IMR-90 (cell line): ENCODE data around the gene PTPN3. TPM values are rescaled to one million over a fixed set of nuclear protein-coding genes. Genes with fewer than 3 reads are reported as not detected.

Experiments
- ATAC-seq: fragments of 200-7000 bp; cut with Tn5 transposase; 2 replicates; pipeline ENCODE4 v1.9.1; 2020; ENCODE audit warnings: low read depth, mild to moderate bottlenecking, moderate library complexity
- BruUV-seq: library from RNA; stranded (reverse); fragments of 400-500 nt; replicated peaks from 2 replicates; lab custom pipeline; 2021; lab: Mats Ljungman, UMichigan
- CTCF ChIA-PET: fragments of 300-600 bp; formaldehyde crosslinking; extraction: SDS; loops from one replicate; lab custom pipeline; 2021; ENCODE audit warnings: antibody characterized with exemption; lab: Yijun Ruan, JAX
- POLR2A ChIA-PET: fragments of 300-600 bp; sonication (Branson Sonifier 250); formaldehyde crosslinking; loops from one replicate; lab custom pipeline; 2022; ENCODE audit warnings: antibody characterized with exemption; ENCODE audit not compliant: unreplicated experiment; lab: Charles Lee
- DNase-seq: peaks from one replicate; pipeline ENCODE4 v3.0.0; 2013
- H2AFZ ChIP-seq: replicated peaks from 2 replicates; pipeline ENCODE3; 2013; ENCODE audit warnings: low read length, mild to moderate bottlenecking; ENCODE audit not compliant: poor library complexity
- H2AK5ac ChIP-seq: 2 replicates; pipeline ENCODE4 v1.6.1; 2013; ENCODE audit warnings: low read depth, low read length, inconsistent platforms
- H2AK9ac ChIP-seq: replicated peaks from 2 replicates; pipeline ENCODE3; 2013; ENCODE audit warnings: mild to moderate bottlenecking, low read depth, low read length, moderate library complexity; ENCODE audit not compliant: poor library complexity
- H2BK120ac ChIP-seq: 2 replicates; pipeline ENCODE4 v1.6.1; 2013; ENCODE audit warnings: low read depth, low read length, inconsistent platforms
- H2BK15ac ChIP-seq: 3 replicates; pipeline ENCODE4 v1.6.1; 2013; ENCODE audit warnings: low read depth, low read length, inconsistent platforms
- H2BK20ac ChIP-seq: 2 replicates; pipeline ENCODE4 v1.6.1; 2013; ENCODE audit warnings: low read depth, mild to moderate bottlenecking, inconsistent platforms, low read length, moderate library complexity
- H2BK5ac ChIP-seq: 2 replicates; pipeline ENCODE4 v1.6.1; 2013; ENCODE audit warnings: mild to moderate bottlenecking, low read depth, low read length, inconsistent platforms; ENCODE audit not compliant: poor library complexity, severe bottlenecking
- H3K14ac ChIP-seq: replicated peaks from 2 replicates; pipeline ENCODE4 v1.6.1; 2013; ENCODE audit warnings: low read depth, low read length, inconsistent platforms
- H3K18ac ChIP-seq: 2 replicates; pipeline ENCODE4 v1.6.1; 2013; ENCODE audit warnings: low read depth, low read length, control low read depth
- H3K23ac ChIP-seq: 2 replicates; pipeline ENCODE4 v1.6.1; 2013; ENCODE audit warnings: low read depth, low read length, inconsistent platforms
- H3K27ac ChIP-seq: 2 replicates; pipeline ENCODE4 v1.5.1; 2013; ENCODE audit warnings: mild to moderate bottlenecking, control low read depth, low read length; ENCODE audit not compliant: insufficient read depth
- H3K27me3 ChIP-seq: 2 replicates; pipeline ENCODE4 v1.6.1; 2013; ENCODE audit warnings: low read length; ENCODE audit not compliant: control insufficient read depth, insufficient read depth
- H3K36me3 ChIP-seq: 2 replicates; pipeline ENCODE4 v1.6.1; 2013; ENCODE audit warnings: low read length, mixed read lengths; ENCODE audit not compliant: control insufficient read depth, insufficient read depth
- H3K4ac ChIP-seq: 2 replicates; pipeline ENCODE4 v1.6.1; 2013; ENCODE audit warnings: low read depth, low read length, inconsistent platforms
- H3K4me1 ChIP-seq: 2 replicates; pipeline ENCODE4 v1.6.1; 2013; ENCODE audit warnings: low read length, mixed read lengths; ENCODE audit not compliant: control insufficient read depth, insufficient read depth
- H3K4me2 ChIP-seq: 2 replicates; pipeline ENCODE4 v1.6.1; 2013; ENCODE audit warnings: low read depth, mild to moderate bottlenecking, control low read depth, low read length, moderate library complexity
- H3K4me3 ChIP-seq: 2 replicates; pipeline ENCODE4 v1.5.1; 2013; ENCODE audit warnings: low read depth, mild to moderate bottlenecking, control low read depth, low read length, moderate library complexity; ENCODE audit not compliant: insufficient read depth
- H3K56ac ChIP-seq: 2 replicates; pipeline ENCODE4 v1.6.1; 2013; ENCODE audit warnings: low read length, inconsistent platforms; ENCODE audit not compliant: insufficient read depth; ENCODE audit errors: extremely low read depth
- H3K79me1 ChIP-seq, 2 experiments: 2 replicates each; pipeline ENCODE4 v1.6.1; 2013; ENCODE audit warnings: low read length in 2 of 2, inconsistent platforms in 1 of 2, low read depth in 1 of 2
- H3K9ac ChIP-seq: 2 replicates; pipeline ENCODE4 v1.6.1; 2013; ENCODE audit warnings: low read depth, low read length, control low read depth
- H3K9me1 ChIP-seq: 2 replicates; pipeline ENCODE4 v1.6.1; 2013; ENCODE audit warnings: low read length, inconsistent platforms; ENCODE audit not compliant: insufficient read depth
- H3K9me3 ChIP-seq: 2 replicates; pipeline ENCODE4 v1.6.1; 2013; ENCODE audit warnings: low read length; ENCODE audit not compliant: control insufficient read depth, insufficient read depth
- H4K20me1 ChIP-seq: 2 replicates; pipeline ENCODE4 v1.6.1; 2013; ENCODE audit warnings: low read length, inconsistent platforms; ENCODE audit not compliant: insufficient read depth
- H4K5ac ChIP-seq: 2 replicates; pipeline ENCODE4 v1.6.1; 2013; ENCODE audit warnings: mild to moderate bottlenecking, low read depth, low read length, control low read depth
- H4K8ac ChIP-seq, 2 experiments: 2 replicates each; pipeline ENCODE4 v1.6.1; 2013; ENCODE audit warnings: low read depth in 2 of 2, low read length in 2 of 2, control low read depth in 1 of 2, inconsistent platforms in 1 of 2
- H4K91ac ChIP-seq: 2 replicates; pipeline ENCODE4 v1.6.1; 2013; ENCODE audit warnings: low read depth, low read length, inconsistent platforms; ENCODE audit not compliant: insufficient read depth
- BHLHE40 ChIP-seq: fragments of 150-350 bp; IDR thresholded peaks from 2 replicates; pipeline ENCODE4 v1.6.1; 2016; ENCODE audit warnings: mild to moderate bottlenecking, low read depth, low read length
- CEBPB ChIP-seq: IDR thresholded peaks from 2 replicates; pipeline ENCODE4 v1.6.1; 2012; ENCODE audit warnings: low read depth, low read length, improper control_type of control experiment
- CHD1 ChIP-seq: IDR thresholded peaks from 2 replicates; pipeline ENCODE4 v1.6.1; 2012; ENCODE audit warnings: low read depth, low read length, improper control_type of control experiment
- CTCF ChIP-seq: conservative IDR thresholded peaks from 2 replicates; pipeline ENCODE4 v1.5.1; 2012; ENCODE audit warnings: mild to moderate bottlenecking, low read depth, low read length, improper control_type of control experiment
- ELK1 ChIP-seq: fragments of 150-350 bp; IDR thresholded peaks from 2 replicates; pipeline ENCODE4 v1.6.1; 2016; ENCODE audit warnings: low read depth, mild to moderate bottlenecking, low read length, moderate library complexity, borderline replicate concordance
- FOS ChIP-seq: fragments of 150-350 bp; IDR thresholded peaks from 2 replicates; pipeline ENCODE4 v1.6.1; 2016; ENCODE audit warnings: low read depth, low read length
- MAFK ChIP-seq: IDR thresholded peaks from 2 replicates; pipeline ENCODE4 v1.6.1; 2012; ENCODE audit warnings: low read depth, low read length, improper control_type of control experiment
- MAZ ChIP-seq: IDR thresholded peaks from 2 replicates; pipeline ENCODE4 v1.6.1; 2012; ENCODE audit warnings: low read depth, mild to moderate bottlenecking, low read length, improper control_type of control experiment, moderate library complexity, borderline replicate concordance
- MXI1 ChIP-seq: IDR thresholded peaks from 2 replicates; pipeline ENCODE4 v1.6.1; 2012; ENCODE audit warnings: low read depth, mild to moderate bottlenecking, low read length, moderate library complexity, borderline replicate concordance
- NFE2L2 ChIP-seq: fragments of 150-350 bp; IDR thresholded peaks from 2 replicates; pipeline ENCODE4 v1.6.1; 2016; ENCODE audit warnings: low read depth, mild to moderate bottlenecking, low read length
- POLR2A ChIP-seq: IDR thresholded peaks from 2 replicates; pipeline ENCODE4 v1.6.1; 2012; ENCODE audit warnings: mild to moderate bottlenecking, low read depth, low read length
- RAD21 ChIP-seq: IDR thresholded peaks from 2 replicates; pipeline ENCODE4 v1.6.1; 2012; ENCODE audit warnings: low read length, improper control_type of control experiment
- RCOR1 ChIP-seq: IDR thresholded peaks from 2 replicates; pipeline ENCODE4 v1.6.1; 2012; ENCODE audit warnings: mild to moderate bottlenecking, low read length, improper control_type of control experiment; ENCODE audit not compliant: insufficient replicate concordance
- RFX5 ChIP-seq: IDR thresholded peaks from 2 replicates; pipeline ENCODE4 v1.8.0; 2012; ENCODE audit warnings: low read depth, mild to moderate bottlenecking, low read length, moderate library complexity
- SMC3 ChIP-seq: fragments of 150-350 bp; IDR thresholded peaks from 2 replicates; pipeline ENCODE4 v1.6.1; 2016; ENCODE audit warnings: low read depth, mild to moderate bottlenecking, antibody characterized with exemption, low read length, moderate library complexity
- USF2 ChIP-seq: fragments of 150-350 bp; IDR thresholded peaks from 2 replicates; pipeline ENCODE4 v1.6.1; 2017; ENCODE audit warnings: mild to moderate bottlenecking, antibody characterized with exemption, low read length, low read depth
- WGBS, 2 experiments: methylation state at CpG; one replicate each; pipeline versions ENCODE4 v1.1.5 to v1.1.7; 2013; ENCODE audit warnings: missing lambda C conversion rate in 2 of 2; ENCODE audit not compliant: insufficient read length in 1 of 2; ENCODE audit errors: extremely low coverage in 2 of 2; 5-methylcytosine and 5-hydroxymethylcytosine counted together
- dilution Hi-C: fragments of 300-500 bp; cut with HindIII; formaldehyde crosslinking; loops from one replicate; pipeline ENCODE4 v1.14.3; 2018; ENCODE audit warnings: low sequenced_read_pairs; ENCODE audit not compliant: unreplicated experiment
- in situ Hi-C: fragments of 300-500 bp; cut with MboI; formaldehyde crosslinking; loops from 3 replicates; pipeline ENCODE4 v1.14.3; 2019; ENCODE audit warnings: low sequenced_read_pairs, inconsistent platforms, mixed read lengths
- intact Hi-C: fragments of 100-400 bp; cut with micrococcal nuclease; formaldehyde crosslinking; loops from 2 replicates; pipeline ENCODE4 v1.10.0; 2022
- polyA plus RNA-seq, 3 experiments: library from polyadenylated mRNA; depleted of rRNA; stranded (reverse); fragments of >200 nt; gene quantifications; 2 replicates each; pipeline ENCODE4 v1.2.3, GENCODE V29; 2012; ENCODE audit warnings: low replicate concordance in 1 of 3
- total RNA-seq: library from RNA; depleted of rRNA; stranded (reverse); fragments of >200 nt; gene quantifications from 2 replicates; pipeline ENCODE4 v1.2.3, GENCODE V29; 2012

Gene PTPN3
- total and polyA plus RNA-seq, 2 of the 4 experiments (the other 2 are of a cell fraction), result 0.72 to 0.89 TPM

- dilution Hi-C loops (no loop called here), intact Hi-C loops (no loop called here), in situ Hi-C loops (loop anchor here (5.0 kb wide), 1 partner anchor 77 kb away; no protein-coding TSS in a partner anchor)
- Histone ChIP-seq H4K91ac (no peak overlapping the region), H3K79me1 (no peaks in the 10 kb centered on the region), H3K9me1 (no peaks in the 10 kb centered on the region), H3K4ac (no peak overlapping the region), H2BK15ac (no peak overlapping the region), H2AK5ac (no peak overlapping the region), H3K4me3 (no peak overlapping the region), H3K36me3 (no peaks in the 10 kb centered on the region), H2AFZ (no peak overlapping the region), H2BK20ac (no peak overlapping the region), H2BK120ac (no peak overlapping the region), H2BK5ac (no peak overlapping the region), H3K56ac (no peak overlapping the region), H3K14ac (no peak overlapping the region), H4K8ac (no peak overlapping the region), H3K27ac (no peak overlapping the region), H3K18ac (no peak overlapping the region), H3K4me1 (no peaks in the 10 kb centered on the region), H3K27me3 (peaks cover 19% of the 10 kb centered on the region), H3K9ac (no peak overlapping the region), H4K20me1 (no peaks in the 10 kb centered on the region), H2AK9ac (no peak overlapping the region), H3K4me2 (no peak overlapping the region), H3K23ac (no peak overlapping the region), H3K9me3 (no peaks in the 10 kb centered on the region), H4K5ac (no peak overlapping the region)
- no peak for DNase-seq
- 60% methylated on average over 1 of the region's 5 CpGs; no CpG with 5 or more reads in 1 of the 2 experiments for WGBS, 2 experiments
- POLR2A ChIA-PET, result no interaction called here
- TF ChIP-seq SMC3 (no peak), MAFK (no peak), CEBPB (no peak), CTCF (no peak), ELK1 (no peak), USF2 (no peak), FOS (no peak), RCOR1 (no peak), BHLHE40 (no peak), NFE2L2 (no peak), CHD1 (no peak), POLR2A (no peak), MAZ (no peak), MXI1 (no peak), RFX5 (no peak), RAD21 (no peak)
- CTCF ChIA-PET, result interaction anchor here (1.2 kb wide), 1 partner anchor 49 kb away, joined by 5 read pairs; no protein-coding TSS in a partner anchor
- no TSS peak for BruUV-seq
- ATAC-seq, result no peak
Measured at GRCh38 chr9:109519366-109519765, 21.3 kb upstream of the PTPN3 start.
